Effector CD8-positive, alpha-beta T cell (primary cell): ENCODE results near the gene TAOK2.
"Not testable (repeated sequence)": the region's sequence is repeated elsewhere in the genome, so short reads cannot be mapped to it uniquely, and the experiment has no call there.

Source experiments
- DNase-seq: peaks from one replicate; lab custom pipeline; 2025; lab: John Stamatoyannopoulos, UW

TAOK2 gene

DNA sequence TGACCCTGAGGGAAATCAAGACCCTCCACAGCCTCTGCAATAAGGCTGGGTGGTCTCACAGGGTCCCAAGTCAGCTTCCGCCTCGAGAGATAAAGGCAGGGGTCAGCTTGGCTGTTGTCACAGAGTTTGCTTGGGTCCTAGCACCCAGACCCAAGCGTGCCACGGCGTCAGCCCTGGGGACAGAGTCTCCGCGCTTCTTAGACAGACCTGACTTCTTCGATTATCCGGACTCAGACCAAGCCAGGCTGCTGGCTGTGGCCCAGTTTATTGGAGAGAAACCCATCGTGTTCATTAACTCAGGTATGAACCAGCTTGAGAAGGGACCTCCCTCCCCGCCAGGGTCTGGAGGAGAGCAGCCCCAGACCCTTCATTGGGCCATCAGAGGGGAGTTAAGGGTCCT lies 49.9 kb downstream of the TAOK2 start:
- no peak for DNase-seq

DNA sequence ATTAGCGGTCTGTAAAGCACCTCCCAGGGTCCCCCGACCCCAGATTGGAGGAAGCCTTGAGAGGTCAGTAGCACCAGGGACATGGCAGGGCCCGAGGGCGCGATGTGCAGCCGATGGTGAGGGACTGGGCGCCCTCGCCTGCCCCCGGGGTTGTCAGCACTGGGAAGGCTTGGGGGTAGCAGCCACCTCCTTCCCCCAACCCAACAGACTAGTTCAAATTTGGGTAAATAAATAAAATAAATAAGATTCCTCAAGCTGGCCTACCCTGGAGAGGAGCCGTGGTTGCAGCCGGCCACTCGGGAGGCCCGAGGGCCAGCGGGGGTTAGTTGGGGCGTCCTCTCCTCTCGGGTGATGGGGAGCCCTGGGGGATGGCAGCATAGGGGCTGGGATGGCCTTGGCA lies 50.8 kb downstream of the TAOK2 start:
- DNase-seq, result no peak

DNA sequence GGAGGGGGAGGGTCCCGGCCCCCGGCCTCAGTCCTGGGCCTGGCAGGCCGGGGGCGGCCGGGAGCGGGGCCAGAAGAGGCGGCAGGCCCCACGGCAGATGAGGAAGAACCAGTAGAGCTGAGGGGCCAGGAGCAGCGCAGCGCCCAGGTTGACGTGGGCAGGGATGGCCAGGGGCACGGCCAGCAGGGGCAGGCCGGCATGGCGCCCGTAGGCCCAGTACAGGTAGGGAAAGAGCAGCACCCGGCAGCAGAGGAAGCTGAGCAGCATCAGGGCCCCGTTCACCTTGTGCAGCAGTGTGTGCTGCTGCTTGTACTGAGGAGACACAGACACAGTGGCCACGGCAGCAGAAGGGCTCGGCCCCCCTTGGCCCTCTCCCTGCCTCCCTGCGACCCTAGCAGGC lies 51.5 kb downstream of the TAOK2 start:
- DNase-seq, result no peak

DNA sequence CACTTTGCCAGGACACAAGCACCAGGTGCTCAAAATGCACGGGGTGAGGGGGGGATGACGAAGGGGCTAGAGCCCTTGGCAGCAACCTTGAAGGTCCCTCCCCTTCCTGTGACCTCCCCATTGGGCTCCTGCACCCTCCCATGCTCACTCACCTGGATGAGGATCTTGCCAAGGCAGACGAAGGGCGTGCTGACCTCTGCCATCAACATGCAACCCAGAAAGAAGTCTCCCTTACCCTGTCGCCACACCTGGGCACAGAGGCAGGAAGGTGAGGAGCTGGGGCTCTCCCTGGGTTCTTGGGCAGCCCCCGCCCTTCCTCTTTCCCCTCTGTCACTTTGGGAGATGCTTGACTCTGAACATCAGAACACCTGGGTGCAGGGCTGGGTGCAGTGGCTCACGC lies 51.9 kb downstream of the TAOK2 start:
- no peak for DNase-seq

DNA sequence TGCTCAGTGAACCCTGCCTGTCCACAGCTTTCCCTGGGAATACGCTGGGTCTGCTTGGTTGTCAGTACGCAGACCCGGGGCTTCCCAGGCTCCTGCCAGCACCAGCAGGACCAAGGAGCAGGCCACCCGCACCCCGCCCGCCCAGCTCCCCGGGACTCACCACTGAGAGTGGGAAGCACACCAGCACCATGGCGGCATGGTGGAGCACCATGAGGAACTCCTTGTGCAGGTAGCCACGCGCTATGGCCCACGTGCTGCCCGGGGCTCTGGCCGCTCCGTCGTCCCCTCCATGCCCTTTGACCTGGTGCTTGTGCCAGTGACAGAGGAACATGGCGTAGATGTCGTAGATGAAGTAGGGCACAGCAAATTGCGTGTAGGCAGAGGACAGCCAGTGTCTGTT lies 52.8 kb downstream of the TAOK2 start:
- no peak for DNase-seq

DNA sequence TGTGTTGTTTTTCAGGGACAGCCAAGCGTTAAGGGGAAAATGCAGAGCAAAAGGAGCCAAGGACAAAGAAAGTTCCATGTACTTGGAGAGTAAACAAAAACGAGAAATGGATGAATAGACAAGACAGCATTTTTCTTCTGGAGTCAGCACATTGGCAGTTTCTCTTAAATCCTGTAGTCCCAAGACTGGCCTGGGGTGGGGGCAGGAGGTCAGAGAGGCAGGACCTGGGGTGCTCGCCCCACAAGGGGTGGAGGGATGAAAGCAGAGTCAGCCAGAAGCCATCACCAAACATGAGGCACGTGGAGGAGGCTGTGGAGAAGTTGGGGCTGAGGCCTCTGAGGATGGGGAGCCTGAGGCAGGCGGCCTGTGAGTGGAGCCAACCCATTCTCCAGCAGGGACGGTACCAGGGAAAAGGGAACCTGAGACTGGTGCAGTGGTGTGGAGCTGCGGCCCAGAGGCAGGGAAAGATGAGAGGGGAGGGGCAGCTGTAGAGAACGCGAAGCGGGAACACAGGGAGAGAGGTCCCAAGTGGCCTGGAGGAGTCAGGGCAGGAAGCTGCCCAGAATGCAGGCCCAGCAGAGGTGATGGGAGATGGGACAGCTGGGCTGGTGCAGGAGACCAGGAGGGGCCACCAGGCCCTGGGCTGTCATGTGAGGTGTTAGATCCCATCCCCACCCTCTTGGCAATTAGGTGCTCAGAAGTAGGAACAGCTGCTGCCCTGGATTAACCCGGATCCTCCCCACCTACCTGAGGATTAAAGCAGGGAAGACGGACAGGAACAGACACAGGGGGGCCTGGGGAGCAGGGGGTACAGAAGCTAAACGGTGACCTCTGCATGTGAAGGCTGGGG lies 54.1 kb downstream of the TAOK2 start:
- DNase-seq, result no peak

DNA sequence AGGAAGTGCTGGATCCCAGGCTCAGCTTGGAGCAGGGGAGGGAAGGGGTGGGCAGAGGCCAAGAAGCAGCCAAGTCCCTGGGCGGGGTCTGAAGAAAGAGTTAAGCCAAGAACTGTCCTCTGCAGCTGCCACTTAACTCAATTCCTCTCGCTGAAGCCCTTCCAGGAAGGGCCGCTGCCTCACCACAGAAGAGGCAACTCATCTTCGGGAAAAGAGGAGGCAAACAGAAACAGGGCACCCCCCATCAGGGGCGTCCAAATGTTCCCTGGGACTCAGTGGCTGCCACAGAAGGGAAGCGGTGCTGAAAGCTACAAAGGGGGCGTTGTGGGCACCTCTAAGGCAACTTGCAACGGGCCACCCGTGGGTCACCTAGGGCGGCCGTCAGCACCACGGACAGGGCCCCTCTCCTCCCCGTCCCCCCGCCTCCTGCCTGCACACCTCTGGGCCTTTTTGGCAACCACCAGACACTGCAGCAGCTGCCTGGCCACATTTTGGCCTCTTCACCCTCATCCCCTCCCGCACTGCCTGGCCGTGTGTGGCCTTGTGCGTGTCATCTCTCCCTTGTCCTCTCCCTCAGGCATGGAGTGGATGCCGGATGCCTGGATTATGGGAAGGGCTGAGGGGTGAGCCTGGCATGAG lies 54.9 kb downstream of the TAOK2 start:
- no peak for DNase-seq

DNA sequence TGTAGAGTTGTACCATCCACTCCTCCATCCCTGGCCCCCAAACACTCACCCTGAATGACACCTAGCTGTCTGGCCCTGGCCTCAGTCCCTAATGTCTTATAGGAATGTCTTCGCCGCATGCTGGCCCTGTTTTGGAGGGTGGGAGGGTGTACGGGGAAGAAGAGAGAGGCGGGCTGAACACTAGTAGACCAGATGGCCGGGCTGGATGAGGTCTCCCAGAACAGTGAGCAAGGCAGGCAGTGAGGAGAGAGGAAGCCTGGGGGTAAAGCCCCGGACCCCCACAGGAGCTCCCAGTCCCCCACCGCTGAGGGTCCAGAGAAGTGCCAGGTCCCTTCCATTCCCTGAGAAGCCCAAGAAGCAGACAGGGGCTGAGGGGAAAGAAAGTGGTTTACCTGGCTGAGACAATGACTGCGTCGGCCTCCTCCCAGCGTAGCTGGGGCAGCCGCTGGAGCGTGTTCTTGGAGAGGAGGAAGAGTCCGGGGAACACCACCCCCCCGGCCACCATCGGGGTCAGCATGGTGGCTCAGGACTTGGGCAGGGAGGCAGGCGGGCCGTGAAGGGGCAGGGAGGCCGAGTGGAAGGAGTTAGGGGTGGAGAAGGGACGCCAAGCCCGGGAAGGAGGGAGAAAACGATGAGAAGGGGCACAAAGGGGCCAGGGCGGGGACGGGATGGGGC lies 56.5 kb downstream of the TAOK2 start:
- no peak for DNase-seq

DNA sequence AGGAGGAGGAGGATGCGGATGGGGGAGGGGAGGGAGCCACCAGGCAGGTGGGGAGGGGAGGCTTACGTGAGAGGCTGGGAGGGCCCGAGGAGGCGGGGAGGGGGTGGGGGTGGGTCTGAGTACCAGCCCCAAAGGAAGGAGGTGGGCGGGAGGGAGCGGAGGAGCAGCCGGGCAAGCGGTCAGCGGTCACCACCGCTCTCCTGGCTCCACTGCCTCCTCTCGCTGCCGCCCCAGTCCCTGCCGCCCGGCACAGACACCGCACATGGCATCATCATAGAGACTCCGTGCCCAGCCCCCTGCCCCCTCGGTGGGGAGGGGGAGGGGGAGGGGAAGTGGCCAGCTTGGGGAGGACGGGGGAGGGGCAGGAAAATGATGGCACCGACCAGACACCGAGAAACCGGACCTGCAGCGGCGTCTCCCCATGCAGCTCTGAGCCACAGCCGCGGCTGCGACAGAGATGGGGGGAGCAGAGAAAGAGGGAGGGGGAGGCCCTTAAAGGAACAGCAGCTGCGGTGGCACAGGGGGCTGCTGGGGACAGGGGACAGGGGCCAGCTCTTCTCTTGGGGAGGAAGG lies 57.3 kb downstream of the TAOK2 start, which contains the start of gene TLCD3B:
Gene TLCD3B, minus strand, starts transcription at position 431 of the 573 bp plus-strand sequence. CDS start 744 bp downstream, outside the sequence.
- DNase-seq, result no peak

DNA sequence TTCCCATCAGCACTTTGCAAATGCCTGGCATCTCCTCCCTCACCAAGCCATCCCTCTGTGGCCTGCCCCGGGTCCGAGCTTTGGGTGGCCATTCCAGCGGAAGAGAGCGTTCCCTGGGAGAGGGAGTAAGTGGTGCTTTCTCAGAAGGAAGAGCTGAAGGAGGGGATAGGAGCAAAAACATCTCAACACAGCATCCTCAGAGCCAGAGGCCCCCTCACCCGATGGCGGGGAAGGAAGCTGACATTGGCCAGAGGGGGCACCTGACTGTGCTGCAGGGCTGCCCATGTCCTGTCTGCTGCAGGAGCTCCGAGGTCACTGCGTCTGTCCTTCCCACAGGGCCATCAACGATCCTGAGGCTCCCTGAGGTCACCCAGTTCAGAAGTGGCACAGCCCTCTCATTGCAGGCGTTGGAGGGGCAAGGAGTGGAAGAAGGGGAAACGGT lies 57.8 kb downstream of the TAOK2 start:
- no peak for DNase-seq

DNA sequence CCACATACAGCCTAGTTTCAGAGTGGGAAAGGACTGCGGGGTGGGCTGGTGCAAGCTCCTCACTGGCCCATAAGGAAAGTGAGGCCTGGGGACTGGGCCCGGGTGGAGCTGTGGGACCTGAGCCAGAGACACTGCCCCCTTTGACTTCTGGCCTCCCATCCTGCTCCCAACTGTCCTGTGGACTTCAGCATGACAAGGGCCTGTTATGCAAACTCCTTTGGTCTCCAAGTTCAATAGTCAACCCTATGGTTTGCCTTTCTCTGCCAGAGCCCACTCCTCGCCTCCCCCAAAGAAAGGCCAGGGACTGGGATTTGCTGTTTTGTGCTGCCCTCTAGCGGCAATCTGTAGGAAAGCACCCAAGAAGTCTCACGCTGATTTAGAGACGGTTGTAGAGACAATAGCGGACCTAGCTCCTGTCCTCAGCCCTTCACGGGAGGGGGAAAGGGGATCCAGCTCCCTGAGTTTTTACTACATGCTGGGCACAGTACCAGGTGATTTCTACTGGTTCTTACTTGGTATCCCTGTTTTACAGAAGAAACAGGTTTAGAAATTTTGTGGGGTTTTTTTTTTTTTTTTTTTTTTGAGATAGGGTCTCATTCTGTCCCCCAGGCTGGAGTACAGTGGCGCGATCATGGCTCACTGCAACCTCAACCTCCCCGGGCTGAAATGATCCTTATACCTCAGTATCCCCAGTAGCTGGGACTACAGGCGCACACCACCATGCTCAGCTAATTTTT lies 58.6 kb downstream of the TAOK2 start:
- peak; percentile 37 for DNase-seq

DNA sequence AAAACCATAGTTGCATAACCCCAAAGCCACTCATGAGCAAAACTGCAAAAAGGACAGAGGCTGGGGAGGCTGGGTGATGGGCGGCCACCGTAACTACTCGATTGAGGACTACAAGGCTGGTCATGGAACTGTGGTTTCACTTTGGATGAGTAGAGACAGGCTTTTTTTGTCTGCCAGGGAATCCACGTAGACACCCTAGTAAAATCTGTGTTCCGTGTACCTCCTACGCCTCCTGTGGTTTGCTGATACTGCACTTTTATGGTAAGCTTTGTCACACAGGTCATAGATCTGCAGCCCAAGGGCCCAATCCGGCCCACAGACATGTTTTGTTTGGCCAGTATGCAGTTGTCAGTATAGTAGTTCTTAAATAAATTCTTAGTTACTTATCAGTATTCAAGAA lies 59.6 kb downstream of the TAOK2 start:
- no peak for DNase-seq

DNA sequence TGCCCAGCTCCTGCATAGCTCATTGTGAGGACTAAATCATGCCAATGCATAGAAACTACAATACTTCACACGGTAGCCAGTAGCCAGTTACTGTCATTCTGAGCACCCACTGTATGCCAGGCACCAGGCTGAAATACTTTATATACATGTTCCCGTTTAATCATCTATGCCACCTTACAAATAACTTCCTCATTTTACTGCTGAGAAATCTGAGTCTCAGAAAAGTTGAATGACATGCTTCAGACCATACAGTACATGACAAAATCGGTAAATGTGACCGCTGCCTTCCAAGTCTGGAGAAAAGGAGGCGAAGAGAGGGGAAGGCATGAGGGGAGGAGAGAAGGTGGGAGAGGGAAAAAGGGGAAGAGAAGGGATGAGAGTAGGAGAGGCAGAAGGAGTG lies 66.6 kb downstream of the TAOK2 start:
- DNase-seq, result no peak

DNA sequence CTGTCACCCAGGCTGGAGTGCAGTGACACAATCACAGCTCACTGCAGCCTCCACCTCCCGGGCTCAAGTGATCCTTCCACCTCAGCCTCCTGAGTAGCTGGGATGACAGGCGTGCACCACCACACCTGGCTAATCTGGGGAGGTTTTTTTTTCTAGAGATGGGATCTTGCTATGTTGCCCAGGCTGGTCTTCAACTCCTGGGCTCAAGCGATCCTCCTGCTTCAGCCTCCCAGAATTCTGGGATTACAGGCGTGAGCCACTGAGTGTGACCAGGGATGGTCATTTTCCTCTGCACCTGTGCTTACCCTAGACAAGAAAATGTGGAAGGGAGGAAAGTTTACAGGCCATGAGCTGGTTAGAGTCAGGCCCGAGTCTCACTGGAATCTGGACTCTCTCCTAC lies 67.0 kb downstream of the TAOK2 start:
- DNase-seq, result not testable (repeated sequence)

DNA sequence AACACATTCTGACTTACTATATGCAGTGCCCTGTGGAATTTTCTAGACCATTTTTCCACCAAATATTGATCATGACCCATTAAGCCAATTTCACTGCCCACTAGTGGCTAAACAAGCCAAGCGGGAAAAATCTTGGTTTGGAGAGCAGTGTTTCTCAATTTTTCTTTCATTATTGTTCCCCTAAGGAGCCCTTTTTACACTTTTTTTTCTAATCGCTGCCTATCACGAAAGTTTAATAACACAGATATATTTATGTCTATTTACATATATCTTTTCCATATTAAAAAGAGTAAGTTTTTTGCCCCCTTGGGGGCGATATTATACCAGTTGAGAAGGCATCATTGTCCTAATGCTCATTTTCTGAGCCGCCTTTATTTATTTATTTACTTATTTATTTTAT lies 68.2 kb downstream of the TAOK2 start:
- no peak for DNase-seq
